ENCODE results near the gene BCAT1. TPM values are rescaled to one million over a fixed set of nuclear protein-coding genes. Genes with fewer than 3 reads are reported as not detected.
A peak's percentile ranks its signal among the peaks of the same experiment; 100 is the strongest.
"Not testable (repeated sequence)": the region's sequence is repeated elsewhere in the genome, so short reads cannot be mapped to it uniquely, and the experiment has no call there.

Gene BCAT1
- polyA plus RNA-seq, 1 experiment, result 61.1 TPM

DNA sequence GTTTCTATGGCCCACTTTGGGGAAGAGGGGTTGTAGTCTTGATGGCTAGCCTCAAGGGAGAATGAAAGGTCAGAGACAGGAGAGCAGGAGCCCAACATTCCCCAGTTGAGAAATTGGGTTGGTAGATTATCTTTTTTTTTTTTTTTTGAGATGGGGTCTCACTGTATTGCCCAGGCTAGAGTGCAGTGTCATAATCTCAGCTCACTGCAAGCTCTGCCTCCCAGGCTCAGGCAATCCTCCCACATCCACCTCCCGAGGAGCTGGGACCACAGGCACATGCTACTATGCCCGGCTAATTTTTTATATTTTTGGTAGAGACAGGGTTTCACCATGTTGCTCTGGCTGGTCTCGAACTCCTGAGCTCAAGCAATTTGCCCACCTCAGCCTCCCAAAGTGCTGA is 34.9 kb downstream of the BCAT1 start:
- TF ChIP-seq, protein P1, sequence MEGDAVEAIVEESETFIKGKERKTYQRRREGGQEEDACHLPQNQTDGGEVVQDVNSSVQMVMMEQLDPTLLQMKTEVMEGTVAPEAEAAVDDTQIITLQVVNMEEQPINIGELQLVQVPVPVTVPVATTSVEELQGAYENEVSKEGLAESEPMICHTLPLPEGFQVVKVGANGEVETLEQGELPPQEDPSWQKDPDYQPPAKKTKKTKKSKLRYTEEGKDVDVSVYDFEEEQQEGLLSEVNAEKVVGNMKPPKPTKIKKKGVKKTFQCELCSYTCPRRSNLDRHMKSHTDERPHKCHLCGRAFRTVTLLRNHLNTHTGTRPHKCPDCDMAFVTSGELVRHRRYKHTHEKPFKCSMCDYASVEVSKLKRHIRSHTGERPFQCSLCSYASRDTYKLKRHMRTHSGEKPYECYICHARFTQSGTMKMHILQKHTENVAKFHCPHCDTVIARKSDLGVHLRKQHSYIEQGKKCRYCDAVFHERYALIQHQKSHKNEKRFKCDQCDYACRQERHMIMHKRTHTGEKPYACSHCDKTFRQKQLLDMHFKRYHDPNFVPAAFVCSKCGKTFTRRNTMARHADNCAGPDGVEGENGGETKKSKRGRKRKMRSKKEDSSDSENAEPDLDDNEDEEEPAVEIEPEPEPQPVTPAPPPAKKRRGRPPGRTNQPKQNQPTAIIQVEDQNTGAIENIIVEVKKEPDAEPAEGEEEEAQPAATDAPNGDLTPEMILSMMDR (IDR thresholded peaks at IDR 0.05; ENCODE audit: low read depth, low read length), result no peak
- Histone ChIP-seq H3K27ac (ENCODE audit: low read depth, low read length) (no peak overlapping the region), H3K4me3 (ENCODE audit: low read depth, low read length) (no peak overlapping the region), H3K27me3 (ENCODE audit: control insufficient read depth, insufficient read depth, low read length) (no peaks in the 10 kb centered on the region), H3K9me3 (ENCODE audit: control insufficient read depth, insufficient read depth, low read length) (peaks cover 6% of the 10 kb centered on the region)
- POLR2A ChIA-PET, result no interaction called here
- no peak for DNase-seq (ENCODE audit: low read depth, low spot score)
- CTCF ChIA-PET, result no interaction called here

DNA sequence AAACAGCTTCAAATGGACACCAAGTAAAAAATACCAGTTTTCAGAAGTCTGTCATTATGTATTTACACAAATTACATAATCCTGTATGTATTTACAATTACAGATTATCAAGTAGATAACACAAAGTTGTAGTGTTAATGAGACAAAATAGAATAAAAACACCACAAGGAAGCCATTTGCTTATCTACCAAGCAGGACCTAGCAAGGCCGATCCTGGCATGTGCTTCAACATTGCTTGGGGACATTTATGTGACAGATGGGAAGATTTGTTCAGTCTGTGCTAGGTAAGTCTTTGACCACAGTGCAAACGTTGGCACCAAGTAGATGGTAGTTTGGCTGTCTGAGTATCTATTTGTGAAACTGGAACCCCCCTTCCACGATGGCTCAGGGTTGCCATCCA is 35.8 kb downstream of the BCAT1 start:
- DNase-seq (ENCODE audit: low read depth, low spot score), result no peak
- no peaks in the 10 kb centered on the region for H3K27me3 ChIP-seq (ENCODE audit: control insufficient read depth, insufficient read depth, low read length)
- ChIA-PET CTCF (no interaction called here), POLR2A (no interaction called here)
- peaks cover 6% of the 10 kb centered on the region for H3K9me3 ChIP-seq (ENCODE audit: control insufficient read depth, insufficient read depth, low read length)
- no peak overlapping the region for H3K27ac ChIP-seq (ENCODE audit: low read depth, low read length)
- TF ChIP-seq, protein P1 (IDR thresholded peaks at IDR 0.05; ENCODE audit: low read depth, low read length), result no peak
- no peak overlapping the region for H3K4me3 ChIP-seq (ENCODE audit: low read depth, low read length)

DNA sequence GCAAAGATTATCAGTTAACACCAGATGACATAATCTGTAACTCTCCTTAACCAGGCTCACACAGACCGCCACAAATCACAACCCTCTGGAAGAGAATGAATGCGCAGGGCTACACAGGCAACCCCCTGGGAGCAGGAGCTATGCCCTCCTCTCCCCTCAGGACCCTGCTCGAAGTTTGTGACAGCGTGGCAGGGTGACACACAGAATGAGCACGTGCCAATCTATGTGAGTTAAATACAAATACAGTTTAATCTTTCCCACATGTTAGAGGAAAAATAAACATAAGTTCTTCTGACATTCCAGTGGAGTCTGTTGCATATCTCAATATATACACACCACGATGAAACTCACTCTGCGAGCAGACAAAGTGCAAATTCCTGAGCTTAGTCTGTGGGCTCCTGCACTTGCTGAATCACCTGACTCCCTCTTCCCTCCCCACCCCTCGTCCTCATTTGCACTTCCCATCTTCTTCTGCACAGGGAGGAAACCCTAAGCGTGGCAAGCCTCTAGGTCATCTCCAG is 37.6 kb downstream of the BCAT1 start:
- DNase-seq (ENCODE audit: low read depth, low spot score), result peak; percentile 89
- POLR2A ChIA-PET, result interaction anchor here (0.6 to 4.0 kb wide), 9 partner anchors 9 to 73 kb away, joined by 3 to 24 read pairs (median 4); no protein-coding TSS in a partner anchor
- no peaks in the 10 kb centered on the region for H3K27me3 ChIP-seq (ENCODE audit: control insufficient read depth, insufficient read depth, low read length)
- CTCF ChIA-PET, result interaction anchor here (1.4 kb wide), 1 partner anchor 10 kb away, joined by 5 read pairs; no protein-coding TSS in a partner anchor
- peaks cover 6% of the 10 kb centered on the region; the same call in 1 of the 2 replicates for H3K9me3 ChIP-seq (ENCODE audit: control insufficient read depth, insufficient read depth, low read length)
- H3K4me3 ChIP-seq (ENCODE audit: low read depth, low read length), result no peak overlapping the region
- TF ChIP-seq, protein P1 (IDR thresholded peaks at IDR 0.05; ENCODE audit: low read depth, low read length), result no peak
- H3K27ac ChIP-seq (ENCODE audit: low read depth, low read length), result peak overlapping the region; percentile 93

DNA sequence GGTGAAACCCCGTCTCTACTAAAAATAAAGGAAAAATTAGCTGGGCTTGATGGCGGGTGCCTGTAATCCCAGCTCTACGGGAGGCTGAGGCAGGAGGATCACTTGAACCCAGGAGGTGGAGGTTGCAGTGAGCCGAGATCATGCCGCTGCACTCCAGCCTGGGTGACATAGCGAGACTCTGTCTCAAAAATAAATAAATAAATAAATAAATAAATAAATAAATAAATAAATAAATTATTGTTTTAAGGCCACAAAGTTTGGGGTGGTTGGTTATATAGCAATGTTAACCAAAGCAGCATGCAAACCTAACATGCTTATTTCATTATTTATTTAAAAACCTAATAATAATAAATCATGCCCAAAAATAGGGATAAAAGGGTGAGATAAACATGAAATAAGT is 38.7 kb downstream of the BCAT1 start:
- H3K27ac ChIP-seq (ENCODE audit: low read depth, low read length), result peak overlapping the region; percentile 73

DNA sequence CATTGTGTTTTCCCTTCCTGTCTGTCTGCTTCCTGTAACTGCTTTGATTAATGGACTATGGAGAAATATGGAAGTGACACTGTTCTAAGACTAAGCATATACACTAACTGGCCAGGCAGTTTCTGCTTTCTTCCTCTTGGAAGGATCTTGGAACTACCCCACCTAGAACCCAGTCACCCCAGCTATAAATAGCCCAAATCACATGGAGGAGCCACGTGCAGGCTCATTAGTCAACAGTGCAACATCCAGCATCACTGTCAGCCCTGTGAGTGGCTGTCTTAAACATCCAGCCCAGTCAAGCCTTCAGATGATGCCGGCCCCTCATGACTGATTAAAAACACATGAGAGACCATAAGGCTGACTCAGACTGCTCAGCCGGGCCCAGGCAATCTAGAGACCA is 39.2 kb downstream of the BCAT1 start:
- peak; percentile 83 for DNase-seq (ENCODE audit: low read depth, low spot score)
- ChIA-PET CTCF (no interaction called here), POLR2A (interaction anchor here (4.0 kb wide), 1 partner anchor 37 kb away, joined by 24 read pairs; no protein-coding TSS in a partner anchor)
- Histone ChIP-seq H3K27ac (ENCODE audit: low read depth, low read length) (peak overlapping the region; percentile 73), H3K27me3 (ENCODE audit: control insufficient read depth, insufficient read depth, low read length) (no peaks in the 10 kb centered on the region), H3K9me3 (ENCODE audit: control insufficient read depth, insufficient read depth, low read length) (peaks cover 6% of the 10 kb centered on the region; the same call in 1 of the 2 replicates), H3K4me3 (ENCODE audit: low read depth, low read length) (no peak overlapping the region)
- TF ChIP-seq, protein P1 (IDR thresholded peaks at IDR 0.05; ENCODE audit: low read depth, low read length), result no peak

More for the DNA sequence above, 38.7 kb downstream of the BCAT1 start:
- DNase-seq (ENCODE audit: low read depth, low spot score); H3K27me3 ChIP-seq (ENCODE audit: control insufficient read depth, insufficient read depth, low read length); CTCF ChIA-PET; H3K4me3 ChIP-seq (ENCODE audit: low read depth, low read length); H3K9me3 ChIP-seq (ENCODE audit: control insufficient read depth, insufficient read depth, low read length): not testable (repeated sequence)
- POLR2A ChIA-PET, result interaction anchor here (4.0 kb wide), 1 partner anchor 36 kb away, joined by 24 read pairs; no protein-coding TSS in a partner anchor
